HL-60 (cell line): ENCODE measurements around the gene ADAR.

Source experiments
- GABPA ChIP-seq: IDR thresholded peaks from 2 replicates; pipeline ENCODE4 v1.6.1; 2012; ENCODE audit warnings: low read depth
- POLR2AphosphoS5 ChIP-seq: IDR thresholded peaks from 2 replicates; pipeline ENCODE4 v1.6.1; 2012; ENCODE audit warnings: low read depth
- REST ChIP-seq: IDR thresholded peaks from 2 replicates; pipeline ENCODE4 v1.6.1; 2012; ENCODE audit warnings: low read depth; ENCODE audit not compliant: insufficient replicate concordance
- SPI1 ChIP-seq: IDR thresholded peaks from 2 replicates; pipeline ENCODE4 v1.6.1; 2012; ENCODE audit warnings: low read depth, mild to moderate bottlenecking, borderline replicate concordance
- TF ChIP-seq, protein P1 (sequence below): IDR thresholded peaks from one replicate; pipeline ENCODE4 v1.5.1; 2011; ENCODE audit warnings: low read length, control low read depth, inconsistent platforms; ENCODE audit not compliant: insufficient read depth

DNA sequence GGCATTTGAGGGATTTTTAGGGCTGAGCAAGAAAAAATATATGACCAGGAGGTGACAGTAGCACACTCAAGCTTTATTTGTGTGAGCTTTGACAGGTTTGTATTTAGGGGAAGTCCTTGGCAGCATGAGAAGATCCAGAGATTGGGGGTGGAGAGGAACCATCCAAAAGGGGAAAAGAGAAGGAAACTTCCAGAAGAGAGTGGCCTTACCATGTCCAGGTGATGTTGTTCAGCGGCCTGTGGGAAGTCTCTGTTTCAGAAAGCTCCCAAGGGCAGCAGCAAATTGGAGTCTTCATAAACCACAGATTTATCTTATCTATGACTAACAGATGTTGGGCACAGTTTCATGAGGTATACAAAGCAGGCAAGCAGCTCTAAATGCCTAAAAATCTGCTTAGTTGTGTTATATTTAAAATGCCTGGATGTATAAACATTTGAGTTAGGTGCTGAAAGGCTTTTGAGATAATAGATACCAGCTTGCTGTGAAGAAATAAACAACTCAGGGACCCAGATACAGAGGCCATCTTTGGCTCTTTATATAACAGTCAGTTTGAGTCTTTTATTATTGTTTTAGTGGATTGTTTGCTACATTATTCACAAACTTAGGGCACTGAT, 21.2 kb upstream of the ADAR start:
- TF ChIP-seq, protein P1, sequence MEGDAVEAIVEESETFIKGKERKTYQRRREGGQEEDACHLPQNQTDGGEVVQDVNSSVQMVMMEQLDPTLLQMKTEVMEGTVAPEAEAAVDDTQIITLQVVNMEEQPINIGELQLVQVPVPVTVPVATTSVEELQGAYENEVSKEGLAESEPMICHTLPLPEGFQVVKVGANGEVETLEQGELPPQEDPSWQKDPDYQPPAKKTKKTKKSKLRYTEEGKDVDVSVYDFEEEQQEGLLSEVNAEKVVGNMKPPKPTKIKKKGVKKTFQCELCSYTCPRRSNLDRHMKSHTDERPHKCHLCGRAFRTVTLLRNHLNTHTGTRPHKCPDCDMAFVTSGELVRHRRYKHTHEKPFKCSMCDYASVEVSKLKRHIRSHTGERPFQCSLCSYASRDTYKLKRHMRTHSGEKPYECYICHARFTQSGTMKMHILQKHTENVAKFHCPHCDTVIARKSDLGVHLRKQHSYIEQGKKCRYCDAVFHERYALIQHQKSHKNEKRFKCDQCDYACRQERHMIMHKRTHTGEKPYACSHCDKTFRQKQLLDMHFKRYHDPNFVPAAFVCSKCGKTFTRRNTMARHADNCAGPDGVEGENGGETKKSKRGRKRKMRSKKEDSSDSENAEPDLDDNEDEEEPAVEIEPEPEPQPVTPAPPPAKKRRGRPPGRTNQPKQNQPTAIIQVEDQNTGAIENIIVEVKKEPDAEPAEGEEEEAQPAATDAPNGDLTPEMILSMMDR: no peak
- TF ChIP-seq GABPA: no peak
- TF ChIP-seq REST: no peak
- no peak for TF ChIP-seq POLR2AphosphoS5
- peak; percentile 22; the same call in 1 of the 2 replicates for TF ChIP-seq SPI1
